Adrenal gland (tissue), 5 donors: Measurements from ENCODE around the gene CHAMP1.

Source experiments
- CTCF ChIP-seq, 6 experiments: fragments of 450-650 bp in 4 of 6; fragments of 200-600 bp in 2 of 6; sonication (generic) in 1 of 6; IDR thresholded peaks; 1 replicate in 5 of 6; 2 replicates in 1 of 6; pipeline versions ENCODE4 v1.5.1 to v1.8.0; 2016 to 2021; ENCODE audit warnings: antibody characterized with exemption in 6 of 6, mild to moderate bottlenecking in 2 of 6, moderate library complexity in 1 of 6
- POLR2A ChIP-seq, 2 donors: fragments of 450-650 bp; IDR thresholded peaks; one replicate each; pipeline ENCODE4 v1.6.1; 2017; ENCODE audit warnings: antibody characterized with exemption in 2 of 2, mild to moderate bottlenecking in 2 of 2, moderate library complexity in 1 of 2
- donor health status: DM: no; HTN: no; CAD: no.

DNA sequence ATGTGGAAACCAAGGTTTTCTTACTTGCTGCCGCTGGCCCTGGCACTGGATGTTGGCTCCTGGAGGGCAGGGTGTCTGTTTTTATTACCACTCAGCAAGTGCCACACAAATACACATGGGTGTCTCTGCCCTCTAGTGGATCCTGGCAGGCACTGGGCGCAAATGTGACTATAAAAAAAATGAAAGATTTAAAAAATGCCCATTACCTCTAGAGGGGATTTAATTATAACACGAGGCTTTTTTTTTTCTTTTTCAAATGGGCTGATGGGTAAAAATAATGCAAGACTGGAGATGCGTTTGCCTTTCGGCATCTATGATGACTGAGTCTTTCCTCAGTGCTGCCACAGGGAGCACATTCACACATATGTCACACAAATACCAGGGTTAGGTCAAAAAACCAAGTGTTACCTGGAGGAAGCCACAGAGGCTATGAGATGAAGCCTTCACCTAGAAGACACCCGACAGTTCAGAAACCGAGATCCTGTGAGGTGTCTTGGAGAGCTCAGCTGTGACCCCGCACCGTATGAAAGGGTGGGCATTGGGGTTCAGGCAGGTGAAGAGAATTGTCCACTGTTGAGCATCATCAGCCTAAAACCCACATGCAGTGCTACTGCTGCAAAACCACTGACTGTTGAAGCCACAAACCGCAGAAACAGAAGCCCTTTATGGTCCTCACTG lies 25.7 kb downstream of the CHAMP1 start:
- peak; percentile 51 to 70 (median 60) for TF ChIP-seq CTCF (IDR thresholded peaks at IDR 0.05)
- TF ChIP-seq POLR2A (IDR thresholded peaks at IDR 0.05) = no peak
